Right lobe of liver (tissue), 4 donors: ENCODE data around the gene CDH1.

Source experiments
- POLR2A ChIP-seq: fragments of 450-650 bp; IDR thresholded peaks from one replicate; pipeline ENCODE4 v1.6.1; 2017; ENCODE audit warnings: antibody characterized with exemption, mild to moderate bottlenecking
- TF ChIP-seq, protein P1 (sequence below), 4 donors: fragments of 200-600 bp in 3 of 4; fragments of 450-650 bp in 1 of 4; IDR thresholded peaks; one replicate each; pipeline versions ENCODE4 v1.5.1 to v1.8.0; 2016 to 2022; ENCODE audit warnings: antibody characterized with exemption in 4 of 4, mild to moderate bottlenecking in 2 of 4
- donor health status: DM: no; HTN: no; CAD: no.
- donor health status: DM: no; HTN: no; CAD: no.
- donor health status: DM: no; HTN: yes; CAD: no.

DNA sequence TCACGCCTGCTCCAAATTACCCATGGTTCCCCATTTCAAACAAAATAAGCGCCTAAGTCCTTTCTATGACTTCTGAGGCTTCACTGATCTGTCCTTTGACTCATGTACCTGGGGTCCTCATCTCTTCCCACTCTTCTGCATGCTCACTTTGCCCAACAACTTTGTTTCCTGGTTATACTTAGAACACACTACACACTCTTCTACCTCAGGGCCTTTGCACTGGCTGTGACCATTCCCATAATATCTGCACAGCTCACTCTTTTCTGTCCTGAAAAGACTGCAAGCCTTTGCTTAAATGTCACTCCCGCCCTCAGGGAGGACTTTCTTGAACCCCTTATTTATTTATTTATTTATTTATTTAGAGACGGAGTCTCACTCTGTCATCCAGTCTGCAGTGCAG, 14.1 kb downstream of the CDH1 start:
- TF ChIP-seq, protein P1, sequence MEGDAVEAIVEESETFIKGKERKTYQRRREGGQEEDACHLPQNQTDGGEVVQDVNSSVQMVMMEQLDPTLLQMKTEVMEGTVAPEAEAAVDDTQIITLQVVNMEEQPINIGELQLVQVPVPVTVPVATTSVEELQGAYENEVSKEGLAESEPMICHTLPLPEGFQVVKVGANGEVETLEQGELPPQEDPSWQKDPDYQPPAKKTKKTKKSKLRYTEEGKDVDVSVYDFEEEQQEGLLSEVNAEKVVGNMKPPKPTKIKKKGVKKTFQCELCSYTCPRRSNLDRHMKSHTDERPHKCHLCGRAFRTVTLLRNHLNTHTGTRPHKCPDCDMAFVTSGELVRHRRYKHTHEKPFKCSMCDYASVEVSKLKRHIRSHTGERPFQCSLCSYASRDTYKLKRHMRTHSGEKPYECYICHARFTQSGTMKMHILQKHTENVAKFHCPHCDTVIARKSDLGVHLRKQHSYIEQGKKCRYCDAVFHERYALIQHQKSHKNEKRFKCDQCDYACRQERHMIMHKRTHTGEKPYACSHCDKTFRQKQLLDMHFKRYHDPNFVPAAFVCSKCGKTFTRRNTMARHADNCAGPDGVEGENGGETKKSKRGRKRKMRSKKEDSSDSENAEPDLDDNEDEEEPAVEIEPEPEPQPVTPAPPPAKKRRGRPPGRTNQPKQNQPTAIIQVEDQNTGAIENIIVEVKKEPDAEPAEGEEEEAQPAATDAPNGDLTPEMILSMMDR (IDR thresholded peaks at IDR 0.05): no peak
- no peak for TF ChIP-seq POLR2A
